ENCODE results near the gene SREBF2. TPM values are rescaled to one million over a fixed set of nuclear protein-coding genes. Genes with fewer than 3 reads are reported as not detected.

SREBF2 gene
- total and polyA plus RNA-seq, 9 of the 15 experiments (the other 6 are each of a cell fraction or from before 2014, with no cell fraction given) = 1.1 to 84.2 (median 26.9) TPM

- peaks cover 39% of the 10 kb centered on the region; the same call in 2 of the 3 replicates for H3K36me3 ChIP-seq (ENCODE audit: control insufficient read depth, insufficient read depth, low read length)
- WGBS (ENCODE audit: insufficient coverage, low coverage, missing lambda C conversion rate) = 97% methylated on average over 9 of the region's 12 CpGs
- POLR2A ChIA-PET = interaction anchor here (0.6 to 1.6 kb wide), 2 partner anchors 9 to 122 kb away, joined by 4 read pairs; partner anchors contain the start of gene CCDC134
- no TSS peak for BruUV-seq (replicated peaks)
- H2AFZ ChIP-seq (ENCODE audit: low read depth, low read length) = no peak overlapping the region
- FAIRE-seq (no peak), ATAC-seq (no peak), DNase-seq (ENCODE audit: extremely low read depth in 1 of 4, low spot score in 3 of 4) (no peak)
- TF ChIP-seq ZNF449 (CRISPR knock-in tag; IDR thresholded peaks at IDR 0.05) = no peak
- TF ChIP-seq ZFP91 (CRISPR knock-in tag; IDR thresholded peaks at IDR 0.05) = no peak
- in situ Hi-C loops (cut with MboI) = no loop called here
- CTCF ChIA-PET (ENCODE audit: low intra/inter-chr PET ratio) = no interaction called here
- H3K79me2 ChIP-seq (ENCODE audit: control insufficient read depth, insufficient read depth, low read length) = 0 out of 3 replicates have a peak, but pooled peaks cover 6% of the 10 kb centered on the region
- H3K4me1 ChIP-seq (replicated peaks in 1 of 2; ENCODE audit: control insufficient read depth in 2 of 2, insufficient read depth in 2 of 2, low read length in 2 of 2) = peaks cover 7 to 8% of the 10 kb centered on the region in 2 experiments; a peak in 3 of 5 replicates
- H4K20me1 ChIP-seq (replicated peaks; ENCODE audit: control insufficient read depth, insufficient read depth, low read length) = no peaks in the 10 kb centered on the region
- H3K9me1 ChIP-seq (ENCODE audit: control insufficient read depth, insufficient read depth, low read length) = peaks cover 5% of the 10 kb centered on the region
- no peaks in the 10 kb centered on the region for H3K27me3 ChIP-seq (ENCODE audit: control insufficient read depth in 2 of 2, insufficient read depth in 2 of 2, low read length in 2 of 2)
- no peak overlapping the region for H3K4me3 ChIP-seq
- no peaks in the 10 kb centered on the region for H3K9me3 ChIP-seq (replicated peaks; ENCODE audit: control insufficient read depth, insufficient read depth, low read depth, low read length)
- no peak overlapping the region for H3K4me2 ChIP-seq (ENCODE audit: insufficient read depth, low read length)
- no peak overlapping the region for H3K27ac ChIP-seq (ENCODE audit: extremely low read depth, low read depth, low read length)
- no peak overlapping the region for H3K9ac ChIP-seq (ENCODE audit: insufficient read depth in 1 of 2, low read depth in 2 of 2, low read length in 2 of 2)
- intact Hi-C loops (cut with micrococcal nuclease) = no loop called here
These were observed 22.9 kb upstream of the SREBF2 start for GRCh38 chr22:41810022-41810421.
